Duodenal mucosa (tissue), 2 donors: ENCODE results near the gene TOM1L1.

Source experiments
- H3K27ac ChIP-seq: one replicate; pipeline ENCODE4 v1.7.0; 2013; ENCODE audit warnings: low read depth, low read length
- H3K27me3 ChIP-seq, 2 donors: one replicate each; pipeline ENCODE4 v1.7.0; 2013; ENCODE audit warnings: low read length in 2 of 2, control low read depth in 1 of 2; ENCODE audit not compliant: insufficient read depth in 2 of 2, control insufficient read depth in 1 of 2
- H3K36me3 ChIP-seq, 2 donors: one replicate each; pipeline ENCODE4 v1.7.0; 2013; ENCODE audit warnings: low read length in 2 of 2, control low read depth in 1 of 2; ENCODE audit not compliant: insufficient read depth in 2 of 2, control insufficient read depth in 1 of 2
- H3K4me1 ChIP-seq, 2 donors: one replicate each; pipeline ENCODE4 v1.7.0; 2013; ENCODE audit warnings: low read length in 2 of 2, control low read depth in 1 of 2; ENCODE audit not compliant: insufficient read depth in 2 of 2, control insufficient read depth in 1 of 2
- H3K4me3 ChIP-seq, 2 donors: one replicate each; pipeline ENCODE4 v1.7.0; 2013; ENCODE audit warnings: low read length in 2 of 2, low read depth in 1 of 2
- H3K9ac ChIP-seq, 2 donors: one replicate each; pipeline ENCODE4 v1.7.0; 2013; ENCODE audit warnings: low read length in 2 of 2, low read depth in 1 of 2
- H3K9me3 ChIP-seq, 2 donors: one replicate each; pipeline ENCODE4 v1.7.0; 2013; ENCODE audit warnings: low read length in 2 of 2, control low read depth in 1 of 2; ENCODE audit not compliant: control insufficient read depth in 1 of 2

The TOM1L1 gene

GRCh38 chr17:54941285-54941684, 40.6 kb downstream of the TOM1L1 start:
- no peaks in the 10 kb centered on the region for H3K9me3 ChIP-seq

DNA sequence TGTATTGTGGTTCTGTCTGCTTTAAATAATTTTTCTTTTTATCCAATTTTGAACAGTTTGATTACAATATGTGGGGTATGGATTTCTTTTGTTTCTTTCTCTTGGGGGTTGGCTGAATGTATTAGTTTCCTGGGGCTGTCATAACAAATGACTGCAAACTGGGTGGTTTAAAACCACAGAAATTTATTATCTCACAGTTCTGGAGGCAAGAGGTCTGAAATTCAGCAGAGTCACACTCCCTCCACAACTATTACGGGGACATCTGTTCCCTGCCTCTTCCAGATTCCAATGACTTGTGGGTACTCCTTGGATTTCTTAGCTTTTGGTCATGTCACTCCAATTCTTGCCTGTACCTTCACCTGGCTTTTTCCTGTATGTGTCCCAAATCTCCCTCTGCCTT, 44.1 kb downstream of the TOM1L1 start:
- peaks cover 10 to 31% of the 10 kb centered on the region in 2 donors for H3K4me1 ChIP-seq
- no peak overlapping the region for H3K4me3 ChIP-seq
- no peak overlapping the region for H3K9ac ChIP-seq
- peaks cover 0 to 10% of the 10 kb centered on the region in 2 donors for H3K36me3 ChIP-seq
- H3K27me3 ChIP-seq: no peaks in the 10 kb centered on the region
- H3K27ac ChIP-seq: no peak overlapping the region
- no peaks in the 10 kb centered on the region for H3K9me3 ChIP-seq

More at GRCh38 chr17:54941285-54941684, 40.6 kb downstream of the TOM1L1 start:
- no peak overlapping the region for H3K27ac ChIP-seq
- no peaks in the 10 kb centered on the region for H3K27me3 ChIP-seq
- peaks cover 0 to 25% of the 10 kb centered on the region in 2 donors for H3K36me3 ChIP-seq
- no peak overlapping the region for H3K9ac ChIP-seq
- H3K4me1 ChIP-seq: peaks cover 0 to under 1% of the 10 kb centered on the region in 2 donors
- no peak overlapping the region for H3K4me3 ChIP-seq

DNA sequence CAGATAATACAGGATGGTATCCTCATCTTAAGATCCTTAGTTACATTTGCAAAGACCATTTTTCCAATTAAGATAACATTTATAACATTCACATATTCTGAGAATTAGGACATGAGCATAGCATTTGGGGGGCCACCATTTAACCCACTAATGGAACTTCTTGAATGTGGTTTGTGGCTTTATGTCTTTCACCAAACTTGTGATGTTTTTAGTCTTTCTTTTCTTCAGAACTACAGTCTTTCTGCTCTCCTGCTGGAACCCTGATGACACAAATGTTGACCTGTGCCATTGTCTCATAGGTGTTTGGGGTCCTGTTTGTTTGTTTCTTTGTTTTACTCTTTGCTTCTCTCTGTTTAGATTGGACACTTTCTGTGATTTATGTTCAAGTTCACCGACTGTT, 44.6 kb downstream of the TOM1L1 start:
- Histone ChIP-seq H3K4me1 (peaks cover 10 to 34% of the 10 kb centered on the region in 2 donors), H3K9me3 (no peaks in the 10 kb centered on the region), H3K27me3 (no peaks in the 10 kb centered on the region), H3K27ac (no peak overlapping the region), H3K9ac (no peak overlapping the region), H3K36me3 (peaks cover 0 to 8% of the 10 kb centered on the region in 2 donors), H3K4me3 (no peak overlapping the region)

- Histone ChIP-seq H3K9ac (no peak overlapping the region), H3K4me3 (no peak overlapping the region), H3K27ac (no peak overlapping the region), H3K36me3 (peaks cover 2 to 8% of the 10 kb centered on the region in 2 donors), H3K9me3 (no peaks in the 10 kb centered on the region), H3K4me1 (peaks cover 12 to 38% of the 10 kb centered on the region in 2 donors), H3K27me3 (no peaks in the 10 kb centered on the region)
Measured at GRCh38 chr17:54945671-54946070, 45.0 kb downstream of the TOM1L1 start.

DNA sequence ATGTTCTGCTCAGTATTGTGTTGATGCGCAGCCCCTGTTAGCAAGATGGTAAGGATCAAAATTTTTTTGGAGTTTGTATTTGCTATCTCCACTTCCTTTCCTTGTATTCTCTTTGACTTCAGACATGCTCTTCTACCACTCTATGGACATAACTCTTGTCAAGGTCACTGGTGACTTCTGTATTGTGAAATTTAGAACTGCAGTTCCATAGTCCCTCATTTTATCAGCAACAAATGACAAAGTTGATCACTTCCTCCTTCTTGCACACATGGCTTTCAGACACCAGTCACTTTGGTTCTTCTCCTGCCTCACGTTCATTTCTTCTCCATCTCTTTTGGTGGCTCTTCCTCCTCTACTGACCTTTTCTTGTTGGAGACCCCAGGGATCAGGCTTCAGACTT, 46.7 kb downstream of the TOM1L1 start:
- H3K9ac ChIP-seq: no peak overlapping the region
- no peak overlapping the region for H3K27ac ChIP-seq
- peaks cover 4 to 8% of the 10 kb centered on the region in 2 donors for H3K36me3 ChIP-seq
- H3K27me3 ChIP-seq: no peaks in the 10 kb centered on the region
- peaks cover 16 to 41% of the 10 kb centered on the region in 2 donors for H3K4me1 ChIP-seq
- no peak overlapping the region for H3K4me3 ChIP-seq
- no peaks in the 10 kb centered on the region for H3K9me3 ChIP-seq

DNA sequence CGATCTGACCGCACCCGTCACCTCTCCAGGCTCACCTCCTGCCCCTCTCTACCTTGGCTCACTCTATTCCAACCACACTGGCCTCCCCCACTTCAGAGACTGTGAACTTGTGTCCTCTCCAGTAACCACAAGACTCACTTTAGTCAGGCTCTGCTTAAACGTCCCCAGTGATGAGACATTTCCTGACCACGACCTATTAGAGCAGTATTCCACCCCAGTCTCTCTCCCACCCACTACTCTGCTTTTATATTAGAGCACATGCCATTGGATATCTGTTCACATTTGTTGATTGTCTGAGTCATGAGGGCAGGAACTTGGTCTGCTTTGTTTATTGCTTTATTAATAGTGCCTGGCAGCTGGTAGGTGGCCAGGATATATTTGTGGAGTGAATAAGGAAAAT, 47.7 kb downstream of the TOM1L1 start:
- Histone ChIP-seq H3K9me3 (no peaks in the 10 kb centered on the region), H3K36me3 (peaks cover 4 to 15% of the 10 kb centered on the region in 2 donors), H3K9ac (no peak overlapping the region), H3K4me3 (no peak overlapping the region), H3K27ac (no peak overlapping the region), H3K27me3 (no peaks in the 10 kb centered on the region), H3K4me1 (peaks cover 16 to 41% of the 10 kb centered on the region in 2 donors)

DNA sequence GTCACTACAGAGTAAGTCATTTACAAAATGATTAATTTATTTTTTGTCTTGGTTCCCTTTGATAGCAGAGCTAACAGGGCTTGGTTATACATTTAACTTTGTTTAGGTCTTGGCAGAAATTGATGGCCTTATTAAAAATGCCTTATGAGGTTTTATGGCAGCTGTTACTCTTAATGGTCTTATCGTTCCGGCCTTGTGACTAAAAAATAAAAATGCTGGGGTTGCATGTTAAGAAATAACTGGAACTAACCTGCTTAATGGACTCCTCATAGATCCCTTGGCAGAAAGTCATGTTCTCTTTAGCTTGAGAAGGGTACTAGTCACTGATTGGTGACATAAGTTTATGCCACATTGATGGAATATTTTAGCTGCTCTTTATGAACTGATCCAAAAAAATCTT, 49.5 kb downstream of the TOM1L1 start:
- H3K36me3 ChIP-seq: peaks cover 4 to 25% of the 10 kb centered on the region in 2 donors
- no peak overlapping the region for H3K4me3 ChIP-seq

GRCh38 chr17:54951286-54951685, 50.6 kb downstream of the TOM1L1 start:
- Histone ChIP-seq H3K4me1 (peaks cover 16 to 40% of the 10 kb centered on the region in 2 donors), H3K27ac (no peak overlapping the region), H3K27me3 (no peaks in the 10 kb centered on the region), H3K9ac (no peak overlapping the region), H3K4me3 (no peak overlapping the region), H3K9me3 (no peaks in the 10 kb centered on the region), H3K36me3 (peaks cover 4 to 36% of the 10 kb centered on the region in 2 donors)

More for the DNA sequence above, 49.5 kb downstream of the TOM1L1 start:
- Histone ChIP-seq H3K9ac (no peak overlapping the region), H3K4me1 (peaks cover 16 to 41% of the 10 kb centered on the region in 2 donors), H3K9me3 (no peaks in the 10 kb centered on the region), H3K27ac (no peak overlapping the region), H3K27me3 (no peaks in the 10 kb centered on the region)

GRCh38 chr17:54956791-54957190, 56.1 kb downstream of the TOM1L1 start:
- no peak overlapping the region for H3K4me3 ChIP-seq
- no peaks in the 10 kb centered on the region for H3K4me1 ChIP-seq
- no peak overlapping the region for H3K27ac ChIP-seq
- no peaks in the 10 kb centered on the region for H3K9me3 ChIP-seq
- H3K36me3 ChIP-seq: peaks cover 21 to 73% of the 10 kb centered on the region in 2 donors
- no peaks in the 10 kb centered on the region for H3K27me3 ChIP-seq
- H3K9ac ChIP-seq: no peak overlapping the region

- Histone ChIP-seq H3K36me3 (peaks cover 5 to 24% of the 10 kb centered on the region in 2 donors), H3K27ac (no peak overlapping the region), H3K4me3 (peak overlapping the region; percentile 96 to 98), H3K27me3 (no peaks in the 10 kb centered on the region), H3K9me3 (no peaks in the 10 kb centered on the region), H3K9ac (peak overlapping the region; percentile 86 to 92), H3K4me1 (peaks cover 21 to 28% of the 10 kb centered on the region in 2 donors)
Measured at GRCh38 chr17:54967621-54968261, 67.1 kb downstream of the TOM1L1 start.
